K562 (cell line): ENCODE measurements around the gene CLEC2B. TPM values are rescaled to one million over a fixed set of nuclear protein-coding genes. Genes with fewer than 3 reads are reported as not detected.

Experiments
- CHD7 ChIP-seq: fragments of 200-600 bp; sonication (generic); IDR thresholded peaks from one replicate; pipeline ENCODE4 v1.6.1; 2012; ENCODE audit warnings: mild to moderate bottlenecking, low read depth, low read length, inconsistent platforms
- MAX ChIP-seq: sonication (generic); formaldehyde crosslinking; IDR thresholded peaks from 2 replicates; pipeline ENCODE4 v1.9.0; 2022; ENCODE audit warnings: mild to moderate bottlenecking, missing genetic modification reagents
- ZKSCAN8 ChIP-seq: fragments of 200-800 bp; sonication (Bioruptor generic); IDR thresholded peaks from 2 replicates; pipeline ENCODE4 v1.6.1; 2016; ENCODE audit warnings: missing genetic modification characterization, missing compliant biosample characterization
- polyA plus RNA-seq, 8 experiments: library from polyadenylated mRNA; depleted of rRNA in 4 of 8; stranded (reverse) in 5 of 8; unstranded in 3 of 8; fragments of >200 nt; fragmentation: Nextera tagmentation in 2 of 8; fragmentation: Illumina TruSeq in 1 of 8; extraction: Ambion mirVana in 2 of 8; extraction: Trizol in 1 of 8; gene quantifications; 2 replicates each; pipeline versions ENCODE4 v1.2.1 to v1.2.3, GENCODE V29; 2011 to 2014; ENCODE audit warnings: inconsistent platforms in 1 of 8, missing spikeins in 1 of 8
- total RNA-seq, 7 experiments: library from RNA; depleted of rRNA in 6 of 7; stranded (reverse); fragments of >200 nt in 6 of 7; fragmentation: Illumina TruSeq in 2 of 7; extraction: Trizol in 2 of 7; gene quantifications; 2 replicates each; pipeline versions ENCODE4 v1.2.1 to v1.2.3, GENCODE V29; 2011 to 2021; ENCODE audit warnings: low replicate concordance in 1 of 7
- TF ChIP-seq, protein P1 (sequence below): fragments of 200-800 bp; sonication (Bioruptor generic); IDR thresholded peaks from 2 replicates; pipeline ENCODE4 v1.6.1; 2016; ENCODE audit warnings: missing genetic modification characterization, missing compliant biosample characterization

Gene CLEC2B
- total and polyA plus RNA-seq, 9 of the 15 experiments (the other 6 are each of a cell fraction or from before 2014, with no cell fraction given): 1.3 to 5.9 (median 2.9) TPM

- TF ChIP-seq, protein P1, sequence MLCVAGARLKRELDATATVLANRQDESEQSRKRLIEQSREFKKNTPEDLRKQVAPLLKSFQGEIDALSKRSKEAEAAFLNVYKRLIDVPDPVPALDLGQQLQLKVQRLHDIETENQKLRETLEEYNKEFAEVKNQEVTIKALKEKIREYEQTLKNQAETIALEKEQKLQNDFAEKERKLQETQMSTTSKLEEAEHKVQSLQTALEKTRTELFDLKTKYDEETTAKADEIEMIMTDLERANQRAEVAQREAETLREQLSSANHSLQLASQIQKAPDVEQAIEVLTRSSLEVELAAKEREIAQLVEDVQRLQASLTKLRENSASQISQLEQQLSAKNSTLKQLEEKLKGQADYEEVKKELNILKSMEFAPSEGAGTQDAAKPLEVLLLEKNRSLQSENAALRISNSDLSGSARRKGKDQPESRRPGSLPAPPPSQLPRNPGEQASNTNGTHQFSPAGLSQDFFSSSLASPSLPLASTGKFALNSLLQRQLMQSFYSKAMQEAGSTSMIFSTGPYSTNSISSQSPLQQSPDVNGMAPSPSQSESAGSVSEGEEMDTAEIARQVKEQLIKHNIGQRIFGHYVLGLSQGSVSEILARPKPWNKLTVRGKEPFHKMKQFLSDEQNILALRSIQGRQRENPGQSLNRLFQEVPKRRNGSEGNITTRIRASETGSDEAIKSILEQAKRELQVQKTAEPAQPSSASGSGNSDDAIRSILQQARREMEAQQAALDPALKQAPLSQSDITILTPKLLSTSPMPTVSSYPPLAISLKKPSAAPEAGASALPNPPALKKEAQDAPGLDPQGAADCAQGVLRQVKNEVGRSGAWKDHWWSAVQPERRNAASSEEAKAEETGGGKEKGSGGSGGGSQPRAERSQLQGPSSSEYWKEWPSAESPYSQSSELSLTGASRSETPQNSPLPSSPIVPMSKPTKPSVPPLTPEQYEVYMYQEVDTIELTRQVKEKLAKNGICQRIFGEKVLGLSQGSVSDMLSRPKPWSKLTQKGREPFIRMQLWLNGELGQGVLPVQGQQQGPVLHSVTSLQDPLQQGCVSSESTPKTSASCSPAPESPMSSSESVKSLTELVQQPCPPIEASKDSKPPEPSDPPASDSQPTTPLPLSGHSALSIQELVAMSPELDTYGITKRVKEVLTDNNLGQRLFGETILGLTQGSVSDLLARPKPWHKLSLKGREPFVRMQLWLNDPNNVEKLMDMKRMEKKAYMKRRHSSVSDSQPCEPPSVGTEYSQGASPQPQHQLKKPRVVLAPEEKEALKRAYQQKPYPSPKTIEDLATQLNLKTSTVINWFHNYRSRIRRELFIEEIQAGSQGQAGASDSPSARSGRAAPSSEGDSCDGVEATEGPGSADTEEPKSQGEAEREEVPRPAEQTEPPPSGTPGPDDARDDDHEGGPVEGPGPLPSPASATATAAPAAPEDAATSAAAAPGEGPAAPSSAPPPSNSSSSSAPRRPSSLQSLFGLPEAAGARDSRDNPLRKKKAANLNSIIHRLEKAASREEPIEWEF: no peak
- no peak for TF ChIP-seq MAX (CRISPR knock-in tag)
- TF ChIP-seq ZKSCAN8: no peak
- no peak for TF ChIP-seq CHD7
- TF ChIP-seq, all 486 proteins: peak for 0
These were observed 63.3 kb downstream of the CLEC2B start (continued) for GRCh38 chr12:9805883-9806282.
